Measurements from ENCODE around the gene MTHFSD. TPM values are rescaled to one million over a fixed set of nuclear protein-coding genes. Genes with fewer than 3 reads are reported as not detected.

The MTHFSD gene
- total RNA-seq, 5 donors from 2014 or later (not counting 1 experiment from before 2014, with no cell fraction given): 18.0 to 39.6 (median 34.9) TPM

DNA sequence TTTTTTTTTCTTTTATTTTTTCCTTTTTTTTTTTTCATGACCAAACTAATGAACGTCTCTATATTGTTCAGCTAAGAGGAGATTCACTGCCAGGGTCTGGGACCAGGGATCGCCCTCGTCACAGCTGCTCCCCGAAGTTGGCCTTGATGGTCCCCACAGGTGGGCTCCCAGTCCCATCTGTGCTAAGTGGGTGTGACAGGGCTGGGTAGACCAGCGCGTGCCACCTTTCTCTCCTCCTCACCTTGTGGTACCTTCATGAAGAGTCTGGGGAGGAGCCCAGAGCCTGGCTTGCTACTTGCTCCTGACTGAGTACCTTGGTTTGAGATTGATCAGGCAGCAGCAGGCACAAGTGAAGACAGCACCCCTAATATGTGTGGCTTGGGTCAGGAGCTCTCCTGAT lies 51.2 kb downstream of the MTHFSD start:
- DNase-seq: no peak

DNA sequence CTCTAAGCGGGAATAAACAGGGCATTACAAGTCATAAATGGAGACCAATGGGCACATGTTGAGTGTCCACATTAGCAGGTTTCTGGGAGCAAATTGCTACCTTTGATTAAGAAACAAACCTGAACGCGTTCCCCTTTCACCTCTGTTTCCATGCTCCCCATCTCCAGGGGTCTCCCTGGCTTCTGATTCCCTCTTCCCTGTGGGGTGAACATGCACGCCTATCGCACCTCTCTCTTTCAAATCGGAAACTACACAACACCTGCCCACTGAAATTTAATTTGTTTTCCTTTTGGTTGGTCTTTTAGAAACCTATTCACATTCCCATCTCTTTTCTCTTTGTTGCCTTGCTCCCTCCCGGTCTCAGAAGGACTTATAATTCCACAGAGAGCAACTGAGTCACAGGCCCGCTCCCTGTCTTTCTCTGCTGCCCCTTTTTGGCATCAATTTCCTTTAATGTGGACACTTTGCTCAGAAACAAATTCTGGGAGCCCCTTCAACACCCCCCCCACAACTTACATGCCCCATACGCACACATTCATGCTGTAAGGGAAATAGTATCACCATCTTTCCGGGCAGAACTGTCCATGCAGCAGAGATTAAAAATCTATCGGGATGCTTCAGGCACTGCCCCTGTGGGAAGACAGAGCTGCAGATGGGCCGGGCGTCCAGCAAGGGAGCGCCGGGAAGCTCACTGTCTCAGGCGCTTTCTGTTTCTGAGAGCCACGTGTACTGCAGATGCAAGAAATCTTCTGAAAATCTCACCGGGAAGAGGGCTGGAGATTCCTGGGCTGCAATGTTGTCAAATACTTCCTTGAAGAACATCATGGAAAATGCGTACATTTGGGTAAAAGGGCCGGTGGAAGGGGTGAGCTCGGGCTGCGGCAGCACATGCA lies 51.9 kb downstream of the MTHFSD start:
- Histone ChIP-seq H3K27me3 (replicated peaks in 1 of 2; ENCODE audit: control insufficient read depth in 2 of 2, extremely low read depth in 1 of 2, insufficient read depth in 2 of 2, low read length in 1 of 2) (peaks cover 48 to 92% of the 10 kb centered on the region in 2 experiments), H3K4me3 (ENCODE audit: control insufficient read depth in 1 of 2, extremely low read depth in 1 of 2, low read length in 1 of 2) (no peak overlapping the region), H3K27ac (ENCODE audit: low read length) (no peak overlapping the region), H3K4me1 (ENCODE audit: control insufficient read depth in 1 of 2, extremely low read depth in 1 of 2, insufficient read depth in 2 of 2, low read length in 2 of 2) (peaks cover 0 to 3% of the 10 kb centered on the region in 2 experiments), H3K9me3 (no peaks in the 10 kb centered on the region), H3K36me3 (ENCODE audit: control insufficient read depth in 2 of 2, extremely low read depth in 1 of 2, insufficient read depth in 1 of 2, low read length in 1 of 2) (no peaks in the 10 kb centered on the region)
- WGBS (ENCODE audit: insufficient coverage): 18% methylated on average over 14 of the region's 22 CpGs
- CTCF ChIA-PET: no interaction called here
- Mint-ChIP-seq H3K27me3 (peaks cover 70 to 87% of the 10 kb centered on the region in 2 donors), H3K4me1 (peaks cover 19 to 29% (median 25%) of the 10 kb centered on the region in 3 donors), H3K9me3 (no peaks in the 10 kb centered on the region), H3K27ac (no peak overlapping the region), H3K36me3 (no peaks in the 10 kb centered on the region), H3K4me3 (no peak overlapping the region)
- DNase-seq (no peak), ATAC-seq (replicated peaks in 1 of 4) (no peak)
- POLR2A ChIA-PET: no interaction called here

More for the DNA sequence above, 51.2 kb downstream of the MTHFSD start:
- ChIA-PET CTCF (no interaction called here), POLR2A (no interaction called here)
- ATAC-seq (replicated peaks in 1 of 4): no peak
- no peak overlapping the region for H3K4me3 ChIP-seq (ENCODE audit: control insufficient read depth in 1 of 2, extremely low read depth in 1 of 2, low read length in 1 of 2)
- Mint-ChIP-seq H3K27ac (no peak overlapping the region), H3K4me1 (peaks cover 19 to 30% (median 25%) of the 10 kb centered on the region in 3 donors), H3K36me3 (no peaks in the 10 kb centered on the region), H3K27me3 (peaks cover 70 to 85% of the 10 kb centered on the region in 2 donors), H3K4me3 (no peak overlapping the region), H3K9me3 (no peaks in the 10 kb centered on the region)
- peaks cover 0 to 7% of the 10 kb centered on the region in 2 experiments for H3K4me1 ChIP-seq (ENCODE audit: control insufficient read depth in 1 of 2, extremely low read depth in 1 of 2, insufficient read depth in 2 of 2, low read length in 2 of 2)
- H3K9me3 ChIP-seq: no peaks in the 10 kb centered on the region
- H3K36me3 ChIP-seq (ENCODE audit: control insufficient read depth in 2 of 2, extremely low read depth in 1 of 2, insufficient read depth in 1 of 2, low read length in 1 of 2): no peaks in the 10 kb centered on the region
- WGBS (ENCODE audit: insufficient coverage): 21% methylated on average over 3 of the region's 6 CpGs
- peaks cover 46 to 90% of the 10 kb centered on the region in 2 experiments for H3K27me3 ChIP-seq (replicated peaks in 1 of 2; ENCODE audit: control insufficient read depth in 2 of 2, extremely low read depth in 1 of 2, insufficient read depth in 2 of 2, low read length in 1 of 2)
- H3K27ac ChIP-seq (ENCODE audit: low read length): no peak overlapping the region

DNA sequence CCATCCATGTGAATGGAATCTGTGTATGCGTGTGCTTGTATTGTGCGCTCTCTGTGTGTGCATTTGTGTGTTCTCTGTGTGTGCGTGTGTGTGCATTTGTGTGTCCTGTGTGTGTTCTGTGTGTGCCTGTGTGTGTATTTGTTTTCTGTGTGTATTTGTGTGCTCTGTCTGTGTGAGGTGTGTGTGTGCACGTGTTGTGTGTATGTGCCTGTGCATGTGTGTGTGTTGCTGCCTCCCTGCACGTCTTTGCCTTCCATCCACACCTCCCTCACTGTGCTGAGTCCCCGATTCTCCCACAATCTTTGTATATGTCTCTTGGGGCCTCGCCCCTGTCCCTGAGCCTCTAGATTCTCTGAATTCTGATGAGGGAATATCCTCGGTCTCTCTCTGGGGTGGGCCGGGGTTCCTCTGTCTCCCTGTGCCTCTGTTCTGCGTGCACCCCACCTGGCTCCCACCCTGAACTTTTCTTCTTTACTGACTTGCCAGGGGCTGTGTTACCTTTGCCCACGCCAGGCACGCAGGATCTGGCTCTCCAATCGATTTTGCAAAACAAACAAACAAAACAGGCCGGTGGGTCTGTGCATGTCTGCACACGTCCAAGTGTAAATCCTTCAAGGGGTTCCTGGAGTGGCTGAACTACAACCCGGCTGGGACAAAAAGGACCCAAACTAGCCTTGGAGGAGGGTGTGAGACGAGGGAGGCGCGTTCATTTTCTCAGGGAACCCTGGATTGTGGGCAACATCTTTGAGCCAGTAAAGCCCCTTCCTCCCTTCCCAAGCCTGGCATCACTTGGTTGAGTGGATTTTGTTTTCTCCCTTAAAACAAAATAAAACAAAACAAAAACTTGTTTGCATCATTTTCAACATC lies 52.8 kb downstream of the MTHFSD start:
- DNase-seq (no peak), ATAC-seq (replicated peaks in 1 of 4) (no peak)
- Histone ChIP-seq H3K4me1 (ENCODE audit: control insufficient read depth in 1 of 2, extremely low read depth in 1 of 2, insufficient read depth in 2 of 2, low read length in 2 of 2) (peaks cover 0 to 3% of the 10 kb centered on the region in 2 experiments), H3K27ac (ENCODE audit: low read length) (no peak overlapping the region), H3K4me3 (ENCODE audit: control insufficient read depth in 1 of 2, extremely low read depth in 1 of 2, low read length in 1 of 2) (no peak overlapping the region), H3K27me3 (replicated peaks in 1 of 2; ENCODE audit: control insufficient read depth in 2 of 2, extremely low read depth in 1 of 2, insufficient read depth in 2 of 2, low read length in 1 of 2) (peaks cover 42 to 88% of the 10 kb centered on the region in 2 experiments), H3K36me3 (ENCODE audit: control insufficient read depth in 2 of 2, extremely low read depth in 1 of 2, insufficient read depth in 1 of 2, low read length in 1 of 2) (no peaks in the 10 kb centered on the region), H3K9me3 (no peaks in the 10 kb centered on the region)
- H3K4me3 Mint-ChIP-seq: no peak overlapping the region
- no peak overlapping the region for H3K27ac Mint-ChIP-seq
- peaks cover 62 to 81% of the 10 kb centered on the region in 2 donors for H3K27me3 Mint-ChIP-seq
- WGBS (ENCODE audit: insufficient coverage): 27% methylated on average over 8 of the region's 19 CpGs
- no peaks in the 10 kb centered on the region for H3K9me3 Mint-ChIP-seq
- peaks cover 12 to 22% (median 19%) of the 10 kb centered on the region in 3 donors for H3K4me1 Mint-ChIP-seq
- ChIA-PET POLR2A (no interaction called here), CTCF (interaction anchor here in 1 of 2 donors (0.5 kb wide), 1 partner anchor 60 kb away, joined by 4 read pairs; no protein-coding TSS in a partner anchor)
- no peaks in the 10 kb centered on the region for H3K36me3 Mint-ChIP-seq

DNA sequence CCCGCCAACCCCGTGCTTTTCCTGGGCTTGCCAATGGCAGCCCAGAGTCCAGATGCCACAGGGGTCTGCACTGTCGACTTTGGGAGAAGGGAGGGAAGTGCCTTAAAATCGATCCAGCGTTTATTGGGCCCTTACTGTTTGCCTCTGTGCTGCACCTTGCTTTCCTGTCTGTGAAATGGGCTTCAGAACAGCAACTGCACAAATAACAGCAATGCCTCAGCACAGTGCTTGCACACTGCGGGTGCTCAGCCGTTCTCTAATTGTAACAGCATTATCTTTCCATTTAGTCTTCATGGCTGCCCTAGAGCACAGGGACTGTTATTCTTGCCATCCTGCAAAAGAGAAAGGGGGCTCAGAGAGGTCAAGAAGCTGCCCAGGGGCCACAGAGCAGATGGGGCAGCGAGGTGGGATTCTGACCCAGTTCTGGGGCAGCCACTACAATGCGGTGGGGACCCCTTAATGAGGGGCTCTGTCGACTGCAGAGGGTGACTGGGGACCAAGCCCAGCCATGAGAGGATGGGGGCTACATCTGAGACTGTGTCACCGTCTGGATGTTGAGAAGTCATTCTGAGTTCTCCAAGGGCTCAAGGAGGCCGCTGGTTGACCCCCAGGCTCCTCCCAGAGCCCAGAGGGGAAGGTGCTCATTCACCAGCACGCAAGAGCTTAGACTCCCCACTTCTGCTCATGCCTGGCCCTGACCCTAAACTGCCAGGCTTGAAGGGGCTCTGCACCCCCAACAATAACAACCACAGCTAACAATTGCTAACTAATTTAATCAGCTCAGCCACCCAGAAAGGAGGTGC lies 54.1 kb downstream of the MTHFSD start:
- CTCF ChIA-PET: no interaction called here
- no peak overlapping the region for H3K4me3 Mint-ChIP-seq
- ATAC-seq (replicated peaks in 1 of 4): no peak

DNA sequence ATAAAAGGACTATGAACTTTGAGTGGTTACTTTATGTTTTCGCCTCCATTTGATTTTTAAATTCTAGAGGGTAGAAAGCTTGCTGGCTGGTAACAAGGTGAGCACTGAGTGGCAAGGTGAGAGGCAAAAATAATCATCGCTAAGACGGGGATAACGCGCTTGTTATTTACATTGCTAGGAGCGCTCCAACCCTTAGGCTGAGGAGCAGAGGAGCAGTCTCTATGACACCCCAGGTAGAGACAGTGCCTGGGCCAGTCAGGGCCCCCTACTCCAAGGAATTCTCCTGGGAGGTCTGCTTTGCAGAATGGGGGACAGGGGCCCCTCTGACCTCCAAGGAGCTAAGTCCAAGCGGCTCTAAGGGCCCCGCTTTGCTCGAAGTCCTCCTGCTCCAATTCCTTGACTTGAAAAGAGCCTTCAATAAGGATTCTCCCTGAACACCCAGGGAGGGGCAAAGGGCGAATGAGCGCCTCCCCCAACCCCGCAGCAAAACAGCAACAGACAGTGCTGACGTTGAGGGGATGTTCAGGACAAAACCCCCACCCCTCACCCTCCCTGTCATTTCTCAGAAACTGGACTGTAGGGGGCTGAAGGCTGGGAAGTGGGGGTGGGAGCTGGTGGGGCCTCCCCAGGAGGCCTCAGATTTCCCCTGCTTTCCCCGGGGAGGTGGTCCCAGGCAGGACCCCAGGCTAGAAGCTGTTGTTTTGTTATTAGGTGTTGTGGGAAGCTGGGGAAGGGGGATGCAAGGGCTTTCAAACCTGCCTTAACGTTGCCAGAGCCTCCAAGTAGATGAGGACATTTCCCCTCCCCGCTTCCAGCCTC lies 54.9 kb downstream of the MTHFSD start:
- peaks cover 58 to 83% of the 10 kb centered on the region in 2 donors for H3K27me3 Mint-ChIP-seq
- no peaks in the 10 kb centered on the region for H3K9me3 Mint-ChIP-seq
- H3K4me1 Mint-ChIP-seq: peaks cover 0 to 6% (median 5%) of the 10 kb centered on the region in 3 donors
- no peaks in the 10 kb centered on the region for H3K36me3 Mint-ChIP-seq
- POLR2A ChIA-PET: no interaction called here
- ATAC-seq (replicated peaks in 1 of 4) (no peak), DNase-seq (no peak)
- WGBS (ENCODE audit: insufficient coverage): 9% methylated on average over 7 of the region's 16 CpGs
- Histone ChIP-seq H3K4me3 (ENCODE audit: control insufficient read depth in 1 of 2, extremely low read depth in 1 of 2, low read length in 1 of 2) (no peak overlapping the region), H3K36me3 (ENCODE audit: control insufficient read depth in 2 of 2, extremely low read depth in 1 of 2, insufficient read depth in 1 of 2, low read length in 1 of 2) (no peaks in the 10 kb centered on the region), H3K4me1 (ENCODE audit: control insufficient read depth in 1 of 2, extremely low read depth in 1 of 2, insufficient read depth in 2 of 2, low read length in 2 of 2) (peaks cover 0 to 1% of the 10 kb centered on the region in 2 experiments), H3K9me3 (no peaks in the 10 kb centered on the region), H3K27ac (ENCODE audit: low read length) (no peak overlapping the region), H3K27me3 (replicated peaks in 1 of 2; ENCODE audit: control insufficient read depth in 2 of 2, extremely low read depth in 1 of 2, insufficient read depth in 2 of 2, low read length in 1 of 2) (peaks cover 47 to 87% of the 10 kb centered on the region in 2 experiments)
- H3K4me3 Mint-ChIP-seq: no peak overlapping the region
- CTCF ChIA-PET: no interaction called here
- H3K27ac Mint-ChIP-seq: no peak overlapping the region

More for the DNA sequence above, 54.1 kb downstream of the MTHFSD start:
- no peaks in the 10 kb centered on the region for H3K9me3 ChIP-seq
- H3K27me3 ChIP-seq (replicated peaks in 1 of 2; ENCODE audit: control insufficient read depth in 2 of 2, extremely low read depth in 1 of 2, insufficient read depth in 2 of 2, low read length in 1 of 2): peaks cover 42 to 85% of the 10 kb centered on the region in 2 experiments
- no peak overlapping the region for H3K27ac ChIP-seq (ENCODE audit: low read length)
- no peaks in the 10 kb centered on the region for H3K36me3 ChIP-seq (ENCODE audit: control insufficient read depth in 2 of 2, extremely low read depth in 1 of 2, insufficient read depth in 1 of 2, low read length in 1 of 2)
- H3K4me1 Mint-ChIP-seq: peaks cover 1 to 11% (median 10%) of the 10 kb centered on the region in 3 donors
- H3K9me3 Mint-ChIP-seq: no peaks in the 10 kb centered on the region
- no peak overlapping the region for H3K4me3 ChIP-seq (ENCODE audit: control insufficient read depth in 1 of 2, extremely low read depth in 1 of 2, low read length in 1 of 2)
- peaks cover 0 to 3% of the 10 kb centered on the region in 2 experiments for H3K4me1 ChIP-seq (ENCODE audit: control insufficient read depth in 1 of 2, extremely low read depth in 1 of 2, insufficient read depth in 2 of 2, low read length in 2 of 2)
- 11% methylated on average over 7 of the region's 13 CpGs for WGBS (ENCODE audit: insufficient coverage)
- H3K27me3 Mint-ChIP-seq: peaks cover 54 to 80% of the 10 kb centered on the region in 2 donors
- no peaks in the 10 kb centered on the region for H3K36me3 Mint-ChIP-seq
- POLR2A ChIA-PET: no interaction called here
- DNase-seq: no peak
- no peak overlapping the region for H3K27ac Mint-ChIP-seq
